ENCODE results near the gene ACBD5.

The ACBD5 gene

DNA sequence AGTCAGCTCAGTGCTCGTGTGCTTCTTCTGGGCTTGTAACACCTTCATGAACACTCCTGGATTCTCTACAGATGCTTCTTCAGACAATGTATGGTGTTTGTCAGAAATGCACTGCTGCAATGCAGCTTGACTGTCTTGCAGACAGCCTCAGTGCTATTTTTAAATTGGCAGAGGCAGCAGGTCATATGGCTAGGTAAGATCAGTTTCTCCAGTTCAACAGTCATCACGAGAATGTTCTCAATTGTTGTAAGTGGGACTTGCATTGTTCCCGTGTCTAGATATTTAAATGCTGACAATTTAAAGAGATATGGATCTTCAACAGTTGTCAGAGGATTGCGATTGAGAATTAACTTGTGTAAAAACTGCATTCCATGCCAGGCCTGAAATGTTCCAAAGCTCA is 7.6 kb upstream of the ACBD5 start (continued):
- TF ChIP-seq, protein P1, sequence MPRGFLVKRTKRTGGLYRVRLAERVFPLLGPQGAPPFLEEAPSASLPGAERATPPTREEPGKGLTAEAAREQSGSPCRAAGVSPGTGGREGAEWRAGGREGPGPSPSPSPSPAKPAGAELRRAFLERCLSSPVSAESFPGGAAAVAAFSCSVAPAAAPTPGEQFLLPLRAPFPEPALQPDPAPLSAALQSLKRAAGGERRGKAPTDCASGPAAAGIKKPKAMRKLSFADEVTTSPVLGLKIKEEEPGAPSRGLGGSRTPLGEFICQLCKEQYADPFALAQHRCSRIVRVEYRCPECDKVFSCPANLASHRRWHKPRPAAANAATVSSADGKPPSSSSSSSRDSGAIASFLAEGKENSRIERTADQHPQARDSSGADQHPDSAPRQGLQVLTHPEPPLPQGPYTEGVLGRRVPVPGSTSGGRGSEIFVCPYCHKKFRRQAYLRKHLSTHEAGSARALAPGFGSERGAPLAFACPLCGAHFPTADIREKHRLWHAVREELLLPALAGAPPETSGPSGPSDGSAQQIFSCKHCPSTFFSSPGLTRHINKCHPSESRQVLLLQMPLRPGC (tag by site-specific recombination; IDR thresholded peaks at IDR 0.05), result no peak
- no peak for TF ChIP-seq ZNF544 (tag by site-specific recombination; IDR thresholded peaks at IDR 0.05)
- TF ChIP-seq KLF7 (tag by site-specific recombination; IDR thresholded peaks at IDR 0.05; ENCODE audit: borderline replicate concordance), result no peak
- no peak for TF ChIP-seq ZNF223 (tag by site-specific recombination; IDR thresholded peaks at IDR 0.05)
- TF ChIP-seq, protein P2, sequence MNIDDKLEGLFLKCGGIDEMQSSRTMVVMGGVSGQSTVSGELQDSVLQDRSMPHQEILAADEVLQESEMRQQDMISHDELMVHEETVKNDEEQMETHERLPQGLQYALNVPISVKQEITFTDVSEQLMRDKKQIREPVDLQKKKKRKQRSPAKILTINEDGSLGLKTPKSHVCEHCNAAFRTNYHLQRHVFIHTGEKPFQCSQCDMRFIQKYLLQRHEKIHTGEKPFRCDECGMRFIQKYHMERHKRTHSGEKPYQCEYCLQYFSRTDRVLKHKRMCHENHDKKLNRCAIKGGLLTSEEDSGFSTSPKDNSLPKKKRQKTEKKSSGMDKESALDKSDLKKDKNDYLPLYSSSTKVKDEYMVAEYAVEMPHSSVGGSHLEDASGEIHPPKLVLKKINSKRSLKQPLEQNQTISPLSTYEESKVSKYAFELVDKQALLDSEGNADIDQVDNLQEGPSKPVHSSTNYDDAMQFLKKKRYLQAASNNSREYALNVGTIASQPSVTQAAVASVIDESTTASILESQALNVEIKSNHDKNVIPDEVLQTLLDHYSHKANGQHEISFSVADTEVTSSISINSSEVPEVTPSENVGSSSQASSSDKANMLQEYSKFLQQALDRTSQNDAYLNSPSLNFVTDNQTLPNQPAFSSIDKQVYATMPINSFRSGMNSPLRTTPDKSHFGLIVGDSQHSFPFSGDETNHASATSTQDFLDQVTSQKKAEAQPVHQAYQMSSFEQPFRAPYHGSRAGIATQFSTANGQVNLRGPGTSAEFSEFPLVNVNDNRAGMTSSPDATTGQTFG (tag by site-specific recombination; IDR thresholded peaks at IDR 0.05; ENCODE audit: borderline replicate concordance), result no peak
- no peak for TF ChIP-seq ZNF311 (tag by site-specific recombination; IDR thresholded peaks at IDR 0.05; ENCODE audit: borderline replicate concordance)
- TF ChIP-seq, protein P3, sequence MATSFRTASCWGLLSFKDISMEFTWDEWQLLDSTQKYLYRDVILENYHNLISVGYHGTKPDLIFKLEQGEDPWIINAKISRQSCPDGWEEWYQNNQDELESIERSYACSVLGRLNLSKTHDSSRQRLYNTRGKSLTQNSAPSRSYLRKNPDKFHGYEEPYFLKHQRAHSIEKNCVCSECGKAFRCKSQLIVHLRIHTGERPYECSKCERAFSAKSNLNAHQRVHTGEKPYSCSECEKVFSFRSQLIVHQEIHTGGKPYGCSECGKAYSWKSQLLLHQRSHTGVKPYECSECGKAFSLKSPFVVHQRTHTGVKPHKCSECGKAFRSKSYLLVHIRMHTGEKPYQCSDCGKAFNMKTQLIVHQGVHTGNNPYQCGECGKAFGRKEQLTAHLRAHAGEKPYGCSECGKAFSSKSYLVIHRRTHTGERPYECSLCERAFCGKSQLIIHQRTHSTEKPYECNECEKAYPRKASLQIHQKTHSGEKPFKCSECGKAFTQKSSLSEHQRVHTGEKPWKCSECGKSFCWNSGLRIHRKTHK (tag by site-specific recombination; IDR thresholded peaks at IDR 0.05), result no peak
- no peak for TF ChIP-seq ZNF211 (tag by site-specific recombination; IDR thresholded peaks at IDR 0.05; ENCODE audit: low read depth)

DNA sequence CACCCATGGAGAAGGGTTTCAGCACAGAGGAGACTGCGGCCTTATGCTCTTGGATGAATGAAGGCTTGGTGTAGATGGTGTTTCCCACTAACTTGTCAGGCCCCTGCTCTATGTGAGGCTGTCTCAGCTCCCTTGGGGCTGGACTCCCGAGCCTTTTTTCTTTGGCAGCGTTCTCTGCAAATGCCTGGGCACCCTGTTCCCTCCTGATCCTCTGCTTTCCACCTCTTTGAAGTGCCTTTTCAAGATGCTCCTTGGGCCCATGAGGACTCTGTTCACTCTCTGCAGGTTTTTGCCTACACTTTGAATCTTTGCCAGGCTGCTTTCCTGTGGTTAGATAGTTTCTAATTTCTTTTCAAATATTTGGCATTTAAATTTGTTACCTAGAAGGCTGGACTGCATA is 6.8 kb upstream of the ACBD5 start:
- POLR2A ChIA-PET, result no interaction called here
- Histone ChIP-seq H3K4me3 (ENCODE audit: low read depth, low read length) (no peak overlapping the region), H3K27ac (ENCODE audit: extremely low read depth, low read depth, low read length) (no peak overlapping the region), H3K9me3 (ENCODE audit: control insufficient read depth, insufficient read depth, low read depth, low read length) (no peaks in the 10 kb centered on the region), H3K36me3 (ENCODE audit: control insufficient read depth in 2 of 2, insufficient read depth in 1 of 2, low read length in 2 of 2) (no peaks in the 10 kb centered on the region), H3K4me1 (ENCODE audit: control insufficient read depth, insufficient read depth, low read length) (no peaks in the 10 kb centered on the region)
- CTCF ChIA-PET, result no interaction called here
- TF ChIP-seq ZNF426 (tag by site-specific recombination; IDR thresholded peaks at IDR 0.05), result no peak
- TF ChIP-seq ZNF48 (tag by site-specific recombination; IDR thresholded peaks at IDR 0.05), result no peak
- no peak for TF ChIP-seq ZNF776 (tag by site-specific recombination; IDR thresholded peaks at IDR 0.05; ENCODE audit: borderline replicate concordance)
- no peak for TF ChIP-seq CTCF (tag by site-specific recombination; IDR thresholded peaks at IDR 0.05)
- no peak for TF ChIP-seq ZSCAN23 (tag by site-specific recombination; IDR thresholded peaks at IDR 0.05)
- TF ChIP-seq, protein P4, sequence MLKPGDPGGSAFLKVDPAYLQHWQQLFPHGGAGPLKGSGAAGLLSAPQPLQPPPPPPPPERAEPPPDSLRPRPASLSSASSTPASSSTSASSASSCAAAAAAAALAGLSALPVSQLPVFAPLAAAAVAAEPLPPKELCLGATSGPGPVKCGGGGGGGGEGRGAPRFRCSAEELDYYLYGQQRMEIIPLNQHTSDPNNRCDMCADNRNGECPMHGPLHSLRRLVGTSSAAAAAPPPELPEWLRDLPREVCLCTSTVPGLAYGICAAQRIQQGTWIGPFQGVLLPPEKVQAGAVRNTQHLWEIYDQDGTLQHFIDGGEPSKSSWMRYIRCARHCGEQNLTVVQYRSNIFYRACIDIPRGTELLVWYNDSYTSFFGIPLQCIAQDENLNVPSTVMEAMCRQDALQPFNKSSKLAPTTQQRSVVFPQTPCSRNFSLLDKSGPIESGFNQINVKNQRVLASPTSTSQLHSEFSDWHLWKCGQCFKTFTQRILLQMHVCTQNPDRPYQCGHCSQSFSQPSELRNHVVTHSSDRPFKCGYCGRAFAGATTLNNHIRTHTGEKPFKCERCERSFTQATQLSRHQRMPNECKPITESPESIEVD (tag by site-specific recombination; IDR thresholded peaks at IDR 0.05), result no peak
- TF ChIP-seq ZSCAN30 (tag by site-specific recombination; IDR thresholded peaks at IDR 0.05), result no peak
- no peak for TF ChIP-seq ZNF274 (IDR thresholded peaks at IDR 0.05; ENCODE audit: low read length)
- TF ChIP-seq ZNF274 (tag by site-specific recombination; IDR thresholded peaks at IDR 0.05; ENCODE audit: borderline replicate concordance), result no peak
- TF ChIP-seq ZNF596 (tag by site-specific recombination; IDR thresholded peaks at IDR 0.05), result no peak
- TF ChIP-seq KLF16 (tag by site-specific recombination; IDR thresholded peaks at IDR 0.05), result no peak
- no peak for TF ChIP-seq TRIM28 (IDR thresholded peaks at IDR 0.05; ENCODE audit: borderline replicate concordance, low read length)
- TF ChIP-seq, protein P5, sequence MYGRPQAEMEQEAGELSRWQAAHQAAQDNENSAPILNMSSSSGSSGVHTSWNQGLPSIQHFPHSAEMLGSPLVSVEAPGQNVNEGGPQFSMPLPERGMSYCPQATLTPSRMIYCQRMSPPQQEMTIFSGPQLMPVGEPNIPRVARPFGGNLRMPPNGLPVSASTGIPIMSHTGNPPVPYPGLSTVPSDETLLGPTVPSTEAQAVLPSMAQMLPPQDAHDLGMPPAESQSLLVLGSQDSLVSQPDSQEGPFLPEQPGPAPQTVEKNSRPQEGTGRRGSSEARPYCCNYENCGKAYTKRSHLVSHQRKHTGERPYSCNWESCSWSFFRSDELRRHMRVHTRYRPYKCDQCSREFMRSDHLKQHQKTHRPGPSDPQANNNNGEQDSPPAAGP (tag by site-specific recombination; IDR thresholded peaks at IDR 0.05), result no peak
- TF ChIP-seq, protein P6, sequence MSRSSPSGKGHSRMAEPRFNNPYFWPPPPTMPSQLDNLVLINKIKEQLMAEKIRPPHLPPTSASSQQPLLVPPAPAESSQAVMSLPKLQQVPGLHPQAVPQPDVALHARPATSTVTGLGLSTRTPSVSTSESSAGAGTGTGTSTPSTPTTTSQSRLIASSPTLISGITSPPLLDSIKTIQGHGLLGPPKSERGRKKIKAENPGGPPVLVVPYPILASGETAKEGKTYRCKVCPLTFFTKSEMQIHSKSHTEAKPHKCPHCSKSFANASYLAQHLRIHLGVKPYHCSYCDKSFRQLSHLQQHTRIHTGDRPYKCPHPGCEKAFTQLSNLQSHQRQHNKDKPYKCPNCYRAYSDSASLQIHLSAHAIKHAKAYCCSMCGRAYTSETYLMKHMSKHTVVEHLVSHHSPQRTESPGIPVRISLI (tag by site-specific recombination; IDR thresholded peaks at IDR 0.05), result no peak
- no peak for TF ChIP-seq ZNF561 (tag by site-specific recombination; IDR thresholded peaks at IDR 0.05; ENCODE audit: borderline replicate concordance)
- TF ChIP-seq ZNF837 (tag by site-specific recombination; IDR thresholded peaks at IDR 0.05), result no peak
- no peak for TF ChIP-seq ZNF510 (tag by site-specific recombination; IDR thresholded peaks at IDR 0.05; ENCODE audit: insufficient replicate concordance)
- no peak for TF ChIP-seq ZNF621 (tag by site-specific recombination; IDR thresholded peaks at IDR 0.05)
- no peak for TF ChIP-seq ZNF157 (tag by site-specific recombination; IDR thresholded peaks at IDR 0.05)
